Ishikawa (cell line): ENCODE measurements around the gene SLC30A2.

ENCODE experiments used
- RAD21 ChIP-seq: IDR thresholded peaks from 2 replicates; pipeline ENCODE4 v1.6.1; 2012; ENCODE audit warnings: low read depth
- TAF1 ChIP-seq: IDR thresholded peaks from 2 replicates; pipeline ENCODE4 v1.6.1; 2012; ENCODE audit warnings: low read depth, mild to moderate bottlenecking
- TCF12 ChIP-seq: IDR thresholded peaks from 2 replicates; pipeline ENCODE4 v1.6.1; 2012; ENCODE audit warnings: low read depth
- YY1 ChIP-seq: IDR thresholded peaks from 2 replicates; pipeline ENCODE4 v1.6.1; 2012; ENCODE audit warnings: low read depth

- TF ChIP-seq RAD21 (no peak), TAF1 (no peak), TCF12 (no peak), YY1 (no peak)
Observed at GRCh38 chr1:26077524-26077923, 31.6 kb upstream of the SLC30A2 start.
